OCI-LY7 (cell line): ENCODE results near the gene SPRY4. TPM values are rescaled to one million over a fixed set of nuclear protein-coding genes. Genes with fewer than 3 reads are reported as not detected.

Source experiments
- BruUV-seq: library from RNA; stranded (reverse); fragments of 400-500 nt; replicated peaks from 2 replicates; lab custom pipeline; 2021; lab: Mats Ljungman, UMichigan
- CTCF ChIA-PET: fragments of 300-600 bp; sonication (Branson Sonifier 250); formaldehyde crosslinking; loops from one replicate; lab custom pipeline; 2022; ENCODE audit warnings: antibody characterized with exemption; ENCODE audit not compliant: unreplicated experiment; lab: Charles Lee
- POLR2A ChIA-PET: fragments of 300-600 bp; sonication (Branson Sonifier 250); formaldehyde crosslinking; loops from one replicate; lab custom pipeline; 2022; ENCODE audit warnings: antibody characterized with exemption; lab: Charles Lee
- DNase-seq: peaks from one replicate; pipeline ENCODE4 v3.0.0-alpha.2; 2015; ENCODE audit warnings: low spot score
- H2AFZ ChIP-seq: fragments of 200-600 bp; sonication (generic), shearing (Covaris generic); 2 replicates; pipeline ENCODE4 v1.6.1; 2014; ENCODE audit warnings: mild to moderate bottlenecking, antibody characterized with exemption, low read length, moderate library complexity
- H3K27ac ChIP-seq: fragments of 200-600 bp; sonication (generic); 2 replicates; pipeline ENCODE4 v1.5.1; 2014; ENCODE audit warnings: mixed run types, low read depth, mild to moderate bottlenecking, moderate library complexity, low read length, inconsistent platforms; ENCODE audit not compliant: poor library complexity, severe bottlenecking
- H3K36me3 ChIP-seq: fragments of 200-600 bp; sonication (generic); 2 replicates; pipeline ENCODE4 v1.6.1; 2014; ENCODE audit warnings: mild to moderate bottlenecking, antibody characterized with exemption, low read length, moderate library complexity, mixed read lengths; ENCODE audit not compliant: insufficient read depth
- H3K4me1 ChIP-seq: fragments of 200-600 bp; sonication (generic); 2 replicates; pipeline ENCODE4 v1.5.1; 2014; ENCODE audit warnings: mild to moderate bottlenecking, low read length; ENCODE audit not compliant: insufficient read depth, poor library complexity, severe bottlenecking
- H3K4me2 ChIP-seq: fragments of 200-600 bp; sonication (generic); 2 replicates; pipeline ENCODE4 v1.6.1; 2014; ENCODE audit warnings: mild to moderate bottlenecking, low read length
- H3K4me3 ChIP-seq: fragments of 200-600 bp; sonication (generic); 2 replicates; pipeline ENCODE4 v1.5.1; 2014; ENCODE audit warnings: mild to moderate bottlenecking, low read depth, low read length; ENCODE audit not compliant: poor library complexity, severe bottlenecking
- H3K79me2 ChIP-seq: fragments of 200-600 bp; sonication (generic); 2 replicates; pipeline ENCODE4 v1.6.1; 2016; ENCODE audit warnings: low read depth, mild to moderate bottlenecking, low read length, moderate library complexity, mixed read lengths; ENCODE audit not compliant: insufficient read depth
- H3K9me2 ChIP-seq: fragments of 200-600 bp; sonication (generic); 2 replicates; pipeline ENCODE4 v1.6.1; 2016; ENCODE audit warnings: mild to moderate bottlenecking, low read length, mixed read lengths; ENCODE audit not compliant: insufficient read depth
- H3K9me3 ChIP-seq: fragments of 200-600 bp; sonication (generic); 2 replicates; pipeline ENCODE4 v1.6.1; 2014; ENCODE audit warnings: mild to moderate bottlenecking, mixed run types, low read length, mixed read lengths
- H4K20me1 ChIP-seq: fragments of 200-600 bp; sonication (generic); 2 replicates; pipeline ENCODE4 v1.6.1; 2014; ENCODE audit warnings: mild to moderate bottlenecking, antibody characterized with exemption, low read length, moderate library complexity, mixed read lengths; ENCODE audit not compliant: insufficient read depth
- EZH2phosphoT487 ChIP-seq: fragments of 200-600 bp; sonication (generic); IDR thresholded peaks from 2 replicates; pipeline ENCODE4 v1.6.1; 2018; ENCODE audit warnings: low read depth, borderline replicate concordance, mild to moderate bottlenecking, mixed run types, antibody characterized with exemption, low read length, moderate library complexity, mixed read lengths
- intact Hi-C: fragments of 100-400 bp; cut with micrococcal nuclease; formaldehyde crosslinking; loops from one replicate; pipeline ENCODE4 v1.10.0; 2022; ENCODE audit not compliant: unreplicated experiment
- total RNA-seq, 2 experiments: library from RNA; depleted of rRNA in 1 of 2; stranded (reverse); fragments of >200 nt in 1 of 2; shearing (Covaris generic) in 1 of 2; gene quantifications; 2 replicates each; pipeline ENCODE4 v1.2.3, GENCODE V29; 2014 to 2022
- TF ChIP-seq, protein P1 (sequence below): fragments of 200-600 bp; sonication (generic); conservative IDR thresholded peaks from 2 replicates; pipeline ENCODE4 v1.5.1; 2014; ENCODE audit warnings: mild to moderate bottlenecking, antibody characterized with exemption, low read length, moderate library complexity, mixed read lengths

The SPRY4 gene
- total RNA-seq, 2 experiments from 2014 or later, result not detected

GRCh38 chr5:142281966-142282365 lies 42.9 kb downstream of the SPRY4 start:
- TF ChIP-seq EZH2phosphoT487, result no peak
- TF ChIP-seq, protein P1, sequence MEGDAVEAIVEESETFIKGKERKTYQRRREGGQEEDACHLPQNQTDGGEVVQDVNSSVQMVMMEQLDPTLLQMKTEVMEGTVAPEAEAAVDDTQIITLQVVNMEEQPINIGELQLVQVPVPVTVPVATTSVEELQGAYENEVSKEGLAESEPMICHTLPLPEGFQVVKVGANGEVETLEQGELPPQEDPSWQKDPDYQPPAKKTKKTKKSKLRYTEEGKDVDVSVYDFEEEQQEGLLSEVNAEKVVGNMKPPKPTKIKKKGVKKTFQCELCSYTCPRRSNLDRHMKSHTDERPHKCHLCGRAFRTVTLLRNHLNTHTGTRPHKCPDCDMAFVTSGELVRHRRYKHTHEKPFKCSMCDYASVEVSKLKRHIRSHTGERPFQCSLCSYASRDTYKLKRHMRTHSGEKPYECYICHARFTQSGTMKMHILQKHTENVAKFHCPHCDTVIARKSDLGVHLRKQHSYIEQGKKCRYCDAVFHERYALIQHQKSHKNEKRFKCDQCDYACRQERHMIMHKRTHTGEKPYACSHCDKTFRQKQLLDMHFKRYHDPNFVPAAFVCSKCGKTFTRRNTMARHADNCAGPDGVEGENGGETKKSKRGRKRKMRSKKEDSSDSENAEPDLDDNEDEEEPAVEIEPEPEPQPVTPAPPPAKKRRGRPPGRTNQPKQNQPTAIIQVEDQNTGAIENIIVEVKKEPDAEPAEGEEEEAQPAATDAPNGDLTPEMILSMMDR, result no peak
- no peaks in the 10 kb centered on the region for H3K79me2 ChIP-seq
- no peaks in the 10 kb centered on the region for H3K9me2 ChIP-seq
- H4K20me1 ChIP-seq, result no peaks in the 10 kb centered on the region
- H3K9me3 ChIP-seq, result no peaks in the 10 kb centered on the region
- no peak for DNase-seq
- H3K4me2 ChIP-seq, result no peak overlapping the region
- ChIA-PET CTCF (no interaction called here), POLR2A (interaction anchor here (0.6 kb wide), 1 partner anchor 229 kb away, joined by 7 read pairs; no protein-coding TSS in a partner anchor)
- no peak overlapping the region for H3K4me3 ChIP-seq
- H2AFZ ChIP-seq, result no peak overlapping the region
- intact Hi-C loops, result no loop called here
- no peaks in the 10 kb centered on the region for H3K36me3 ChIP-seq
- H3K27ac ChIP-seq, result no peak overlapping the region
- BruUV-seq, result no TSS peak
- H3K4me1 ChIP-seq, result no peaks in the 10 kb centered on the region

GRCh38 chr5:142281008-142281367 lies 43.8 kb downstream of the SPRY4 start:
- ChIA-PET POLR2A (interaction anchor here (1.4 kb wide), 1 partner anchor 18 kb away, joined by 3 read pairs; no protein-coding TSS in a partner anchor), CTCF (no interaction called here)
- no peak for TF ChIP-seq EZH2phosphoT487
- TF ChIP-seq, protein P1, result no peak
- H3K4me3 ChIP-seq, result no peak overlapping the region
- H4K20me1 ChIP-seq, result no peaks in the 10 kb centered on the region
- DNase-seq, result no peak
- H3K4me2 ChIP-seq, result no peak overlapping the region
- intact Hi-C loops, result no loop called here
- BruUV-seq, result no TSS peak
- H3K9me3 ChIP-seq, result no peaks in the 10 kb centered on the region
- no peaks in the 10 kb centered on the region for H3K36me3 ChIP-seq
- no peaks in the 10 kb centered on the region for H3K4me1 ChIP-seq
- no peak overlapping the region for H3K27ac ChIP-seq
- H2AFZ ChIP-seq, result no peak overlapping the region
- no peaks in the 10 kb centered on the region for H3K9me2 ChIP-seq
- H3K79me2 ChIP-seq, result no peaks in the 10 kb centered on the region

- BruUV-seq, result no TSS peak
- no peaks in the 10 kb centered on the region for H3K9me2 ChIP-seq
- CTCF ChIA-PET, result interaction anchor here (0.6 kb wide), 1 partner anchor 722 kb away, joined by 3 read pairs; no protein-coding TSS in a partner anchor
These were observed 44.5 kb downstream of the SPRY4 start for GRCh38 chr5:142280066-142281007.

More at GRCh38 chr5:142280066-142281007, 44.5 kb downstream of the SPRY4 start:
- intact Hi-C loops, result no loop called here
- Histone ChIP-seq H2AFZ (no peak overlapping the region), H3K4me2 (no peak overlapping the region), H3K4me1 (no peaks in the 10 kb centered on the region), H3K9me3 (no peaks in the 10 kb centered on the region), H3K27ac (no peak overlapping the region), H4K20me1 (no peaks in the 10 kb centered on the region), H3K79me2 (no peaks in the 10 kb centered on the region), H3K36me3 (no peaks in the 10 kb centered on the region), H3K4me3 (no peak overlapping the region)
- POLR2A ChIA-PET, result interaction anchor here (1.4 kb wide), 1 partner anchor 18 kb away, joined by 3 read pairs; no protein-coding TSS in a partner anchor
- TF ChIP-seq EZH2phosphoT487, result no peak
- TF ChIP-seq, protein P1, result no peak
- no peak for DNase-seq
